ENCODE measurements around the gene SERINC3.
"Not testable (repeated sequence)": the region's sequence is repeated elsewhere in the genome, so short reads cannot be mapped to it uniquely, and the experiment has no call there.

Gene SERINC3

DNA sequence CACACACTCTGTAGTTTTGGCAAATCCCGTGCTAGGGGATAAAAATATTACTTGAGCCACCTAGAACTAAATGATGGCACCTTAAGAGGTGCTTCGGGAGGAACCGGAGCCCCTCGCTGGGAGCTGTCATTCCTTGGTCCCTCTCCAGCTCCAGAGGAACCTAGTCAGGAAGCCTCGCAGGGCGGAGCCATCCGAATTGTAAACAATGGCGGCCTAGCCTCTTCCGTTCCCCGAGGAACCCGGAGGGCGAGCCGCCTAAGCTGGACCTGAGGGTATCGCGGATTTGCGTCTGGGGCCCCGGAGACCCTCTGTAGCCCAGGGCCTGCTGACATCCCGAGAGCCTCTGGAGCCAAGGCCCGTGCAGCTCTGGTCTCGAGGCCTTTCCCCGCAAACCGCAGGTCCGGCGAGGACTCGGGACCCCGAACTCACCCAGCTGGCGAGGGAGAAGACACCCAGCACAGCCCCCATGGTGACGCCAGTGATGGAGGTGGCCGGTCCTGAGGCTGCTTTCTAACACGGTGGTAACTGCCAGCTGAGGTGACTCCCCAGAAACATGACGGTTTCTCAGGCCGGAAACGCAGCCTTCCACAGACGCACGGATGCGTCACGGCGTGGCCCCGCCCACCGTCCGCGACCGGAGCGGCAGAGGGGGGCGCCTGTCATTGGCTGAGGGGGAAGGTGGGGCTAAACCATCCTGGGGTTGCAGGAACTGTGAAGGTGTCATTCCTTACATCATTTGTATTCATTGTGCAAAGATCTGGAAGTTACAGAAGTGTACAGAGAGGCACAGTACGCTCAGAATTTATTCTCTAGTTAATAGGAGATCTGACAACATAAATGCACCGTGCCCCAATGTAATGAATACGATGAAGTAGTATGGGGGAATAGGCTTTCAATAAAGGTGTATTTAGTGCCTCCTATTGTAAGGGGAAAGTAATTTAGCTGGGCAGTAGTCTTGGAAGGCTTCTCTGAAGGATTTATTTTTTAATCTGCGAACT lies at the start of gene SERINC3:
Gene SERINC3 (minus strand): TSS at position 587 of the 998 bp plus-strand sequence. CDS start 119 bp downstream, at position 468.
- peak; percentile 97 for DNase-seq (ENCODE audit: low spot score)

DNA sequence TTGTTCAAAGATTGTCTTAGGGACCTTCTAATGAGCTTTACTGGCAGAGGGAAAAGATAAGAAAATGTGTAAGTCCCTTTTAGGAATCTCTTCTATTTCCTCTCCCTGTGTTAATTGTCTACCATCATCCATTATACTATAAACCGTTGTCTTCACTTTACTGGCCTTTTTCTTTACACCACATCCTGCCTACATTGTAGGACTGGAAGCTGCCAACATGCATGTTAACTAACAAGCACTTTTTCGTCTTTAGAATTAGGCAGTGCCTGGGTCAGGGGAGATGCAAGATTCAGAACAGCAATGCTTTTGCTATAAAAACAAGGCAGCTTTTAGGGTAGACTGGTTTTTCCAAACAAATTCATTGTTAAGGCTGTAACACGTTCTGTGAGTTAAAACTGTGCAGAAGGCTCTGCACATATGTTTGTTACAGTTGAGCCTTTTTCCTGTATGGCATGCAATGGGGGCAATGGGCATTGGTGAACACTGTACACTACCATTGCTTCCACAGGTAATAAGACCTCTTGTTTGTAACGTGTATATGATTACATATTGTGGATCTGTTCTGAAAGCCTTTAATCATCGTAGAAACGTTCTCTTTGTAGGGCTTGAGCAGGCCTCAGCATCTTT lies 49.6 kb upstream of the SERINC3 start:
- DNase-seq (ENCODE audit: low spot score) = no peak

DNA sequence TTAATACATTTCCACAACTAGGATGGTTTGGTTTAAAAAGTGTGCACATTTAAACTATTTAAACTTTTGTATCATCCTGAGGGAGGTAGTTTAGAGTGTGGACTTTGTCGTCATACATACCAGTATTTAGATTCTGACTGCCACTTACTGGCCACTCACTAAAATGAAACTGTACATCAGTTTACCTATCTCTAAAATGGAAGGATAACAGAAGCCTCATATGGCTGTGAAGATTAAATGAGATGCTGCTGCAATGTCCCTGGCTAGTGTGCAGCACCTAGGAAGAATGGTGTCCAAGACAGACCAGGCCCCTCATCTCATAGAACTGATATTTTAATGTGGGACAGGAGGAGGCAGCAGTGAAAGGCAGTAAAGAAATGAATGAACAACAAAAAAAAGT lies 48.5 kb upstream of the SERINC3 start:
- DNase-seq (ENCODE audit: low spot score) = no peak

DNA sequence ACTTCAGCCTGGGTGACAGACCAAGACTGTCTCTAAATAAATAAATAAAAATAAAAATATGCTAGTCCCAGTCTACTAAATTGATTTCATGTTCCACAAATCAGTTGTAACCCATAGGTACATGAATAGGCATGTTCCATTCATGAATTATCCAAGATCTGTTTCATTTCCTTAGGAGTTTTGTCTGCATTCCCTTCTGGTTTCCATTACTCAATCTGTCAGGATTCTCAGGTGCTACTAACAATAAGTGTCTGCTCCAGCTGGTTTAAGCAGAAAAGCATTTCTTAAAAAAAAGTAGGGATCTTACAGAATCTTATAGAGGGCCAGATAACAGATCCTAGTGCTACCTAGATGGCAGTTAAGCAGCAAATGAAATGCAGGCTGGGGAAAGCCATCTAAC lies 44.9 kb upstream of the SERINC3 start:
- no peak for DNase-seq (ENCODE audit: low spot score)

DNA sequence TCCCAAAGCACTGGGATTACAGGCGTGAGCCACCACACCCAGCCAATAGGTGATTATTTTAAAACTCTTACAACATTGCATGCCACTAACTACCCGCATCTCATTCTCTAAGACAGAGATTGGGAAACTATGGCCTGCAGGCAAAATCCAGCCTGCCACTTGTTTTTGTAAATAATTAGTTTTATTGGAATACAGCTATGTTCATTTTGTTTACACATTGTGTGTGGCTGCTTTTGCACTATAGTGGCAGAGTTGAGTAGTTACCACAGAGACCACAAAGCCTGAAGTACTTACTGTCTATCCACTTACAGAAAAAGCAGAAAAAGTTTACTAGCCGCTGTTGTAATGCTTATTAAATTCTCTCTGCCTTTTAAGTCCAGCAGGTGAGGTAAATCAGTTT lies 44.1 kb upstream of the SERINC3 start:
- no peak for DNase-seq (ENCODE audit: low spot score)

DNA sequence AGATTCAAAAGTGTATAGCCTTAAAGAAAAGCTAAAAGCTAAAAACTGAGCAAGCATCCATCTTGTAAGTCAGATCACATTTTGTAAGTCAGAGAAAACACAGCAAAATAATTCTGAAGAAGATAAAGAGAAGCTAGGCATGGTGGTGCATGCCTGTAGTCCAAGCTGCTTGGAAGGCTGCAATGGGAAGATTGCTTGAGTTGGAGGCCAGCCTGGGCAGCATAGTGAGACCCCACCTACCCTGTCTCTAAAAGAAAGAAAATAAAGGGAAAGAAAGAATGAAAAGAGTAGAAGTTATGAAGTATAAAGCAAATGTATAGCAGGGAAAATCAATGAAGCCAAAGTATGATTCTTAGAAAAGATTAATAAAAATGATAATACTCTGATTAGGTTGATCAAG lies 40.0 kb upstream of the SERINC3 start:
- DNase-seq (ENCODE audit: low spot score) = no peak

DNA sequence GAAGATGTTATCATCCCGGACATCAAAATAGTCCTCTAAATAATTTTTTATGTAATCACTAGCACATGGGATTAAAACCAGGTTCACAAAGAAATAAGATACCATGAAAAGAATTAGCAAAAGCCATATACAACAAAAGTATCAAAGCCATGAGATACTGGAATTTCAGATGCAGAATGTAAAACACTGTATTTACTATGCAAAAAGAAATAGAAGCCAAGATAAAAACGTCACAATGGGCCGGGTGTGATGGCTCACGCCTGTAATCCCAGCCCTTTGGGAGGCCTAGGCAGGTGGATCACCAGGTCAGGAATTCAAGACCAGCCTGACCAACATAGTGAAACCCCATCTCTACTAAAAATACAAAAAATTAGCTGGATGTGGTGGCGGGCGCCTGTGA lies 38.9 kb upstream of the SERINC3 start:
- not testable (repeated sequence) for DNase-seq (ENCODE audit: low spot score)

DNA sequence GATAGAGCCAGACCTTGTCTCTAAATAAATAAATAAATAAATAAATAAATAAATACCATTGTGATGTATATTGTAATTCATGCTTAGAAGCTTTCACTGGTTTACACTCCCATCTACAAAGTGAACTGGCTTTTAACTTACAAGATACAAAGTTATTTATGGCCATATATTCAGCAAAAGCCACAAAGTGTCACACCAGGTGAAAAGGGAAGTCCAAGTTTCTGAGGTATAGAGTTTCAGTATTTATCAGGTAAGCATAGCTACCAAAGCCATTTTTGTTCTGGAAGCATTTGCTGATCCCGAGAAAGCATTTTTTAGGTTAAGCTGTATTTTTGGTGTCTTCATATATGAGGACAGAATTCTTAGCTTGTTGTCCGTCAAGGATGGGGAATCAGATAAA lies 38.4 kb upstream of the SERINC3 start:
- no peak for DNase-seq (ENCODE audit: low spot score)

DNA sequence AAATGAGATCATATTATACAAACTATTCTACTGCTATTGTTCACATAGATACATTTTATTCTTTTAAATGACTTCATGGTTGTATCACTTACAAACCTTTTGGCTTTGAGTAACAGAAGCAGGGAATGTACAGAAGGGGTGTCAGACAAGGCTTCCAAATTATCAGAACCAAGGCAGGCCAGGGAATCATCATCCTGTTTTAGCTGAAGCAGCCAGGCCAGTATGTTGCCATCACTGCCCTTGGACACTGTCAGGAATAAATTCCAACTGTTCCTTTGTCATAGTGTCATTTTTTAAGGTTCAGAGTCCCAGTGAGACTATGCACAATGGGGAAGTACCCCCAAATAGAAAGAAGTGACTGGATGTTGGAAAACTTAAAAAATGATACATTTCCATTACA lies 37.4 kb upstream of the SERINC3 start:
- DNase-seq (ENCODE audit: low spot score) = no peak

DNA sequence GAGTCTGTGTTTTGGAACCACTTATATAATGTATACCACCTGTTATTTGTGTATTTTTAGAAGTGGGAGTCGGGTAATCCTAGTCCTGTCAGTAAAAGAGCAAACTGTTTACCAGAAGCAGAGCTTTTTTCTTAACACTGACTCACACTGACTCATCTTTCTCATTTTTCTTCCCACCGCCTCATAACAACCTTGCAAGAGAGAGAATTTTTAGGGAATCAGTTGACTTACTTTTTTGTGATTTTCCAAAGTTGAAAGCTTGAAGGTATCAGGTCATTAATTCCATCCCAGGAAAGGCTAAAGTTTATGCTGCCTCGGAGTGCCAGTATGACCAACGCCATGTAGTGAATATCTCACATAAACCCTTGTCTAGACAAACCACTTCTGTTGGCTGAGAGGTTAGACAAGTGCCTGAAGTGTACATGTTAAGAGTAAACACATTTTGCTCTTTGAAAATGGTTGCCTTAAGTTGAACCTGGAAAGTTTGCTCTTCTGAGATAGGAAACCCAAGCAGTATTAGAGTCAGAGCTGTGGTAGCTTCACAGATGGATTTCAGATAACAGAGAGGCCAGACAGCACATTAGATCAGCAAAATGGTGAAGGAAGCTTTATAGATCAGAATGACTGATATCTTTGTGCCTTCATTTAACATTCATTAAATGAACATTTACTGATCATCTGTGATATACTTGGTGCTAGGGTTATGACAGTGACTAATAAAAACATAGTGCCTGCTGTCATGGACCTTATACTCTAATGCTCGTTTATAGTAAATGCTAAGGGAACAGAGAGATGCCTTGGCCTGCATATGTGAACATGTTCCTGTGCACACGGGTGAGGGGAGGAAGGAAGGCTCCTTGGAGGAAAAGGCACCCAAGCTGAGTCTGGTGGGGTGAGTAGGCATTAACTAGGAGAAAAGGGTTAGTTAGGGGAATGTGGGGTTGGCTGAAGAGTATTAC lies 31.4 kb upstream of the SERINC3 start:
- no peak for DNase-seq (ENCODE audit: low spot score)

DNA sequence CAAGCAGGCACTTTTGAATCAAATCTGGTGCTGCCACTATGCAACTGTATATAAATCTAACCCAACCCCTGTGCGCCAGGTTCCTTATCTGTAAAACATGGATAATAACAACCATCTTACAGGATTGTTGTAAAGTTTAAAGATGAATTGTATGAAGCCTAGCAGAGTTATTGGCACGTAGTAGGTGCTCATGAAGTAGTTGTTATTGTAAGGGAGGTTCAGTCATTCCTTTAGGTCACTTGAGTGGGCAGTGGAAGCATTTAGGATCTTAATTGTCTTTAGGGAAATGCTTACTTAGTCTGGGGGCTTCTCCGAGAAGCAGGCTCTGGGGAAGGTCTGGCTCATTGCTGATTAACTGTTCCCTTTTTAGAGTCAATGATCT lies 30.7 kb upstream of the SERINC3 start:
- DNase-seq (ENCODE audit: low spot score) = no peak

DNA sequence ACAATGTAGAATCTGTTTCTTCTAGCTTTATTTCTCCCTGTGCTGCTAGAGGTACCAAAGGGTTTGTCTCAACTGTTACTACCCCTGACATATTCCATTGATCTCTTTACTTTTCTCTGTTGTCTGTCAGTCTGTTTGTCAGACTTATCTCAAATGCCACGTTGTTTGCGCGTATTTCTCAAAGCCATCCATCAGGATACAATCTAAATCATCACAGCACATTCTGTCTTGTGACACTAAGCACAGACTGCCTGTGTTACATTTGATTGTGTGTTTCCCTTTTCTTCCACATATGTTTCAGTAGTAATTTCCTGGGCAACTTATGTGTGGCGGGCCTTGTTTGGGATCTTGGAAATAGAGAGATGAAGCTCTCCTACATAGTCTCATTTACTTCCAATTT lies 30.2 kb upstream of the SERINC3 start:
- DNase-seq (ENCODE audit: low spot score) = no peak

DNA sequence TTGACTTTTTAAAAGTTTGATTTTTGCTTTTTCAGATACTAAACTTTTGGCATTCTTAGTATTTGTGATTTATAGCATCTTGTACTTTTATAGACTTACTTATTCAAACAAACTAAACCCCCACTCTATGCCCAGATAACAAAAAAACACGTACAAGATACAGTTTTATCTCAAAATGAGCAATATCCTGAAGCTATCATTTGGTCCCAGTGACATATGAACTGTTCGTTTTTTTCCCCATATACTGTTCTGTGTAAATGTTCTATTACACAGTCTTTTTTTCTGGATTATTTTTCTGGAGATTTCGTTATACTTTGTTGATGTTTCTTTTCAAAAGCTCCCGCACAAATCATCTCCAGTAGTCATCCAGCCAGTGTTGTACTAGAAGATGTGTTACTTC lies 27.3 kb upstream of the SERINC3 start:
- no peak for DNase-seq (ENCODE audit: low spot score)

DNA sequence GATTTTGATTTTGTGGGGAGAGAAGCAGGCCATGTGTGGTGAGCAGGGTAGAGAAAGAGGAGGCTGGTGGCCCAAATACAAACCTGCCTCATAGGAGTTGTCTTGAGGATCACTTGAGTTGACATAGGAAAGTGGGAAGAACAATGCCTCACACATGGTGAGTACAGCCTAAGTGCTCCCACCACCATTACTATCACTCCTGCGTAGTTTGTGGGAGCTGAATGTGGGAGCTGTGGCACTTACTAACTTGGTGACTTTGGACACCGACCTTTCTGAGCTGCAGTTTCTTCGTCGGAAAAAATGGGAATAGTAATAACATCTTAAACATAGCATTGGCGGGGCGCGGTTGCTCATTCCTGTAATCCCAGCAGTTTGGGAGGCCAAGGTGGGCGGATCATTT lies 25.5 kb upstream of the SERINC3 start:
- DNase-seq (ENCODE audit: low spot score) = no peak

DNA sequence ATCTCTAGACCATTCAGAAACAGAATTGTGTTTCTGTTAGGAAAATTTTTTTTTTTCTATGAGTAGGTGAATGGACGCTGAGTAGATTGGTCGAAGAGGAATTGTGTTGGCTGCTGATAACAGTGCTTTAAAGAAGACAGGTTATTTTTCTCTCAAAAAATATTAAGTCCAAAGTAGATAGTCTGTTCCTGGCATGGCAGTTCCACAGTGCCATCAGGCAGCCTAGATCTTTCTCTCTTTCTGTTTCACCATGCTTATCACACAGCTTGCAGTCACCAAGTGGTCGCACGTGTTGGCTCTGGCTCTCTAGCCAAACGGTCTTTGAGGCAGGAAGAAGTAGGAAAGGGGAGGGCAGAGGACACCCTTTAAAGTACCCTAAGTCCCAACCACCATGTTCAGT lies 22.4 kb upstream of the SERINC3 start:
- no peak for DNase-seq (ENCODE audit: low spot score)

DNA sequence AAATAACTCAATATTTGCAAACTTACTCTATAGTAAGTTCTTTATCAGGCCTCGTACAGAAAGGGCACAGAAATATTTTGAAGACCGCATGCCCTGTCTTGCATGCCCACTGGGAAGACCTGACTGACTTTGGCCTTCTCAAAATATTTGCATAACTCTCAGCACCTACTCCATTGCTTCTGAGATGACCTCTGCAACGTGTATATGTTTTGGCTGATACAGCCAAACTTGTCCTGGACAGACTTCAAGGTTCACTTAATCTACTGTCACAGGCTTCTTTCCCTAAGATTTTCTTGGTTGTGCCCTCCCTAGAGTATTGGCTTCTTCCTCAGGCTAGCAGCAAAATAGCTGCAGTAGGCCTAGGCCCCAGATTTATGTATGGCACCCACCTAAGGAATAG lies 21.5 kb upstream of the SERINC3 start:
- DNase-seq (ENCODE audit: low spot score) = no peak

DNA sequence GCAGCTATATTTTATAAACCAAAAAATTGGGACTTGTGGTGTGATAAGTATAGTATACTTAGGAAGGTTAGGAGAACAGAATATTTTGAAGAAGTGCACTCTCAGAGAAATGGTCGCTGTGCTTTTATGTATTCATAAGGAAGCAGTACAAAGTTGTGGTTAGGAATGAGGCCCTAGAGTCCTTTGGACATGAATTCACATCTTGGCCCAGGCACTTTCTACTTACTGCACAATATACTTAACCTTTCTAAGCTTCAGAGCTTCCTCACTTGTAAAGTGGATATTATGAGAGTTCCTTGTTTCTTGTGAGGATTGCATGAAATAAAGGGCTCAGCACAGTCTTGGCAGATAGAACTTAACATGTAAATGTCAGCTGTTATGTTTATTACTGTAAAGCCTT lies 21.0 kb upstream of the SERINC3 start:
- no peak for DNase-seq (ENCODE audit: low spot score)

DNA sequence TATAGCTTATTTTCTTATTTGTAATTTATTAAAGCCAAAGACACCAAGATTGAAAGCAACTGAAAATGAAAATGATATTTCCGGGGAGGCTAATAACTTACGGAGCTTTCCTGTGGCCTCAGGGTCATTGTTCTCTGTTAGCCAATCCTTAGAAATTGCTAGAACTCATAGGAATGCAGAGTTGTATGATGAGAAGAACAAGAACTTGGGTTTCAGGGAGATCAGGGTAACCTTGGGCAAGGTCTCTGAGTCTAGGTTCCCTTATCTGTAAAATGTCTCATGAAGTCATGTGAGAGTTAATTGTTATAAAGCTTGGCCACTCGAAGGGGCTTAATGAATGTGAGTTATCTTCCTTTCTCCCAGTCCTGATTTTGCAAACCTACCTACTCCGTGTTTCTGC lies 20.1 kb upstream of the SERINC3 start:
- DNase-seq (ENCODE audit: low spot score) = no peak

DNA sequence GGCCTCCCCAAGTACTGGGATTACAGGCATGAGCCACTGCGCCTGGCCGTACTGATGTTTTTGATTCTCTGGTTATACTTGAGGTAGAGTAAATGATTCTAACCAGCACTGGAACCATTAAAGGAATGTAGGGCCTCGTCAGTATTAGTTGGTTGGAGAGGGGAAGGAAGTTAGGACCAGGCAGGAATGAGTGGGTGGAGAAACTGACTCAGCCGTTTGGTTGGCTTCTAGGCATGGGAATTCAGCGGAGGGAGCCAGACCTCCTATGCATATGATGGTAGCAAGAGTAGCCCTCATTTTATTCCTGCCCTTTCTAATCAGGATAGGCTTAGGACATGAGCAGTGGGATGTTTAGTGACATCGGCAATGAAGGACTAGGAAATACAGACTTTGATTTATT lies 19.0 kb upstream of the SERINC3 start:
- DNase-seq (ENCODE audit: low spot score) = peak; percentile 17

DNA sequence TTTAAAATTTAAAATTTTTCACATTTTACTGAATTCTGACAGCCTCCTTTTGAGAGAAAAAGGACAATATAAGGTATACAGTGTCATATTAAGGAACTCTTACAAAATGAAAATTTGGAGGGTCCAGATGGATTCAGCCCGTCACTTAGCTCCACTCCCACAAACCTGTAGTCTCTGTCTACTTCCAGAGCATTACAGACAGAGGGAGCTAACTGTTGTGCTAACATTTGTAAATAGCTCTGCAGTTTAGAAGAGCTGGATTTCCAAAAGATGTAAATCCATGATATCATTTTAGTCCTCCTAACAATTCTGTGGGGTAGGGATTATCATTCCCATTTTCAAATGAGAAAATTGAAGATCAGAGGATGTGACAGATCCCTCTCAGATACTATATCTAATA lies 16.1 kb upstream of the SERINC3 start:
- no peak for DNase-seq (ENCODE audit: low spot score)

DNA sequence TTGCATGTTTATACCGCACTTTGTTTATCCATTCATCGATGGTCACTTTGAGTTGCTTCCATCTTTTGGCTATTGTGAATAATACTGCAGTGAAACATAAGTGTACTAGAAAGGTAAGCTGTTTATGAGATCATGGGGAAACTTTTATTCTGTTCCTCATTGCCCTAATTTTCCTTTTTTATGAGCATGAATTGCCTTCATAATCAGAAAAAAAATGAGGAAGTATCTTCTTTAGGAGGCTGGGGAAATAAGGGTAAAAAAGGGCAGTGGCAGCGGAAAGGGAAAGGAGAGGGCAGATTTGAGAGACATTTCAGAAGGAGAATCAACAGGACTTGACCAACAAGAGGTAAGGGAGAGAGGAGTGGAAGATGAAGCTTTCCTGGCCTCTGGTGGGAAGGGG lies 14.3 kb upstream of the SERINC3 start:
- DNase-seq (ENCODE audit: low spot score) = no peak

DNA sequence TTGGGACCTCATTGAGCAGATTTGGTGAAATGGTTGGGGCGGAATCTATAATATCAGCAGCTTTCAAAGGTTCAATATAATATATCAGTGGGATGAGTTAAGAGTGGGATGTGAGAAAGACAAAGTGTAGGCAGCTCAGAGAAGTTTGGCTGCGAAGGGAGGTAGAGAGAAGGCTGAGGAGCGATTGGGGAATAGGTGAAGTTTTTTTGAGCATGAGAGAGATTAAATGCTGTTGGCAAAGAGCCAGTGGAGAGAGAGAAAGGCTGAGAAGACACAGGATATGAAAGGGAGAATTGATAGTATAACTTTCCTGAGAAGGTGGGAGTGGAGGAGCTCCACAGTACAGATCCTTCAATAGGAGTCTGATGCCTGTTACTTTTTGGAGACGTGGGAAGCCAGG lies 12.1 kb upstream of the SERINC3 start:
- DNase-seq (ENCODE audit: low spot score) = no peak

DNA sequence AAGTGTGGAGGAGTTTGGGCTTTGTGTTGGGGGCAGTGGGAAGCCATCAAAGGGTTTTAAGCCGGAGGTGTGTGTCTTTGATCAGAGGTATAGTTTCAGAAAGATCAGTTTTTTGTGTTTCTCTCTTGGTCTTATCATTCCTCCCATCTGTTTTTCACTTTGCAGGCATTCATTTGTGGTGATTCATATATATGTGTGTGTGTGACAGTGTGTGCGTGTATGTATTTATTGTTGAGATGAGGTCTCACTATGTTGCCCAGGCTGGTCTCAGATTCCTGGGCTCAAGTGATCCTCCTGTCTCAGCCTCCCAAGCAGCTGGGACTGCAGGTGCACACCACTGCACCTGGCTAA lies 11.1 kb upstream of the SERINC3 start:
- no peak for DNase-seq (ENCODE audit: low spot score)
